BJ (cell line): Measurements from ENCODE around the gene ASPDH. TPM values are rescaled to one million over a fixed set of nuclear protein-coding genes. Genes with fewer than 3 reads are reported as not detected.

Source experiments
- CTCF ChIA-PET: fragments of 350-600 bp; formaldehyde crosslinking; extraction: SDS; loops from one replicate; lab custom pipeline; 2021; ENCODE audit warnings: antibody characterized with exemption, inconsistent platforms; lab: Yijun Ruan, JAX
- POLR2A ChIA-PET: fragments of 300-600 bp; sonication (Branson Sonifier 250); formaldehyde crosslinking; extraction: SDS; loops from one replicate; lab custom pipeline; 2021; ENCODE audit warnings: antibody characterized with exemption; lab: Charles Lee
- DNase-seq: peaks from one replicate; pipeline ENCODE4 v3.0.0-alpha.2; 2011; ENCODE audit warnings: low read depth
- H3K27me3 ChIP-seq: 2 replicates; pipeline ENCODE4 v1.6.0; 2011; ENCODE audit warnings: low read length; ENCODE audit not compliant: control insufficient read depth, insufficient read depth
- H3K36me3 ChIP-seq: 2 replicates; pipeline ENCODE4 v1.5.1; 2011; ENCODE audit warnings: low read length; ENCODE audit not compliant: control insufficient read depth, insufficient read depth
- H3K4me3 ChIP-seq: 2 replicates; pipeline ENCODE4 v1.5.1; 2011; ENCODE audit warnings: low read depth, mild to moderate bottlenecking, control low read depth, low read length
- polyA plus RNA-seq: library from polyadenylated mRNA; depleted of rRNA; stranded (reverse); fragments of >200 nt; gene quantifications from 2 replicates; pipeline ENCODE4 v1.2.3, GENCODE V29; 2011
- TF ChIP-seq, protein P1 (sequence below): IDR thresholded peaks from 2 replicates; pipeline ENCODE4 v1.5.1; 2011; ENCODE audit warnings: low read depth, mild to moderate bottlenecking, control low read depth, inconsistent platforms, low read length, moderate library complexity; ENCODE audit not compliant: insufficient read depth

ASPDH gene
- polyA plus RNA-seq, 1 experiment = not detected

DNA sequence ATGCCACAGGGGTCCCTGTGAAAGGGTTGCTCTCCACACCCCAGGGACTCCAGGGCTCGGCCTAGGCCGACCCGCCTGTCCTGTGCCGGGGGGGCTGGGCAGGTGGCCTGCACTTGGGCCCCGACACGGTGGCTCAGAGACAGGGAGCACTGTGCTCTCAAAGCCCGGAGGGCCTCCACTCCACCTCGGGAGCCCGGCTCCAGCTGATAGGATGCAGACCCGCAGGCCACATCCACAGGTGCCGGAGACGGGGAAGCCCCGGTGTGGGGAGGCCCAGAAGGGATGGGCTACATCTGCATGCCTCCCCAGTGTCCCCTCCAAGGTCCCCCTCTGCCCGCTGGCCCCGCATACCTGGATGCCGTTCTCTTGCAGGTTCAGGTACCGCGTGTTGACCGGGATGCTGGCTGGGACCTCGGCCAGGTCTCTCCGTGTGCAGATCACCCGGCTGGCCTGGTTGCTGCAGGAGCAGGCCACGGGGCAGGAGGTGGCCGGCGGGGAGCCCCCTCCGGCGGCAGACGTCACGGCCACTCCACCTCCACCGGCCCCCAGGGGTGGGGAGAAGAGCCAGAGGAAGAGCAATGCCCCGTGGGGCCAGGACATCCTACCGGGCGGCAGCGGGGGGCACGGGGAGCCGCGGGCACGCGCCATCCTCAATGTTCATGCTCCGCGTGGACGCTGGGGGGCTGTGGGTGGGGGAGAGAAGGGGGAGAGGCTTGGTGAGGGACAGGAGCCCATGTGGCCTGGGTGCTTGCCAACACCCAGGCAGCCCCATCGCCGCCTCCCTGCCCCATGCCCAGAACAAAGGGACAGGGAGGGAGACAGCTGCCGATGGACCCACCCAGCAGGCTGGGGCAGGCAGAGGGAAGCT lies 34.7 kb upstream of the ASPDH start:
- Histone ChIP-seq H3K4me3 (no peak overlapping the region), H3K27me3 (no peaks in the 10 kb centered on the region), H3K36me3 (no peaks in the 10 kb centered on the region)
- ChIA-PET POLR2A (no interaction called here), CTCF (interaction anchor here (1.2 to 1.5 kb wide), 2 partner anchors 8 to 11 kb away, joined by 4 to 6 read pairs; no protein-coding TSS in a partner anchor)
- TF ChIP-seq, protein P1, sequence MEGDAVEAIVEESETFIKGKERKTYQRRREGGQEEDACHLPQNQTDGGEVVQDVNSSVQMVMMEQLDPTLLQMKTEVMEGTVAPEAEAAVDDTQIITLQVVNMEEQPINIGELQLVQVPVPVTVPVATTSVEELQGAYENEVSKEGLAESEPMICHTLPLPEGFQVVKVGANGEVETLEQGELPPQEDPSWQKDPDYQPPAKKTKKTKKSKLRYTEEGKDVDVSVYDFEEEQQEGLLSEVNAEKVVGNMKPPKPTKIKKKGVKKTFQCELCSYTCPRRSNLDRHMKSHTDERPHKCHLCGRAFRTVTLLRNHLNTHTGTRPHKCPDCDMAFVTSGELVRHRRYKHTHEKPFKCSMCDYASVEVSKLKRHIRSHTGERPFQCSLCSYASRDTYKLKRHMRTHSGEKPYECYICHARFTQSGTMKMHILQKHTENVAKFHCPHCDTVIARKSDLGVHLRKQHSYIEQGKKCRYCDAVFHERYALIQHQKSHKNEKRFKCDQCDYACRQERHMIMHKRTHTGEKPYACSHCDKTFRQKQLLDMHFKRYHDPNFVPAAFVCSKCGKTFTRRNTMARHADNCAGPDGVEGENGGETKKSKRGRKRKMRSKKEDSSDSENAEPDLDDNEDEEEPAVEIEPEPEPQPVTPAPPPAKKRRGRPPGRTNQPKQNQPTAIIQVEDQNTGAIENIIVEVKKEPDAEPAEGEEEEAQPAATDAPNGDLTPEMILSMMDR = no peak
- no peak for DNase-seq

DNA sequence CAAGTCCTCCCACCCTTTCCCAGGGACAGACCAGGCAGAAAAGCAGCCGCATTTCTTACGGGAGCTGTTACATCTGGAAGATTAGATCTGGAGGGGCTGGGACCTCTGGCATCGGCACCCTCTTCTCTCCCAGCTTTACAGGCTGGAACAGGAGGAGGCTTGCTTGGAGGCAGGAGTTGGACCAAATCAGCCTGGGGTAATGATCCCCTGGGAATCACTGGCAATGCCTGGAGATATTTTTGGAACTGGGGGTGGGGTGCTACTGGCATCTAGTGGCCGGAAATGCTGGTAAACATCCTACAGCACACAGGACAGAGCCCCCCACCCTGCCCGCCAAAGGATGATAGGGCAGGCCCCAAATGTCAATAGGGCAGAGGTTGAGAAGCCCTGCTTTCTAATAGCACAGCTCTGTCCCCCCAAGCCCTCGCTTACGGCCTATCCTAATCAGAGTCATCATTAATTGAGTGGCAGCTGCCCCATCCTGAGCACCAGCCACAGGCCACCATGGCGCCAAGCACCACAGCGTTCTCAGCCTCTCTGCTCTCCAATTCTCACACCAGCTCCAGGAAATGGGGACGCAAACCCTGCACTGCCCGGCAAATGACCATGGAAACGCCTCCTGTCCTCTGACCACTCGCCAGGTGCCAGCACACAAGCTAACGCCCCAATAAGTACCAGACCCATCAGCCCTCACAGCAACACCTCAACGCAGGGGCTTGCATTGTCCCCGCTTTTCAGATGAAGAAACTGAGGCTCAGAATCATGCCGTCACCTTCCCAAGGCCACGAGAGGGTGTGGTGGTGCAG lies 33.9 kb upstream of the ASPDH start:
- TF ChIP-seq, protein P1 = no peak
- Histone ChIP-seq H3K36me3 (no peaks in the 10 kb centered on the region), H3K4me3 (no peak overlapping the region), H3K27me3 (no peaks in the 10 kb centered on the region)
- ChIA-PET POLR2A (no interaction called here), CTCF (interaction anchor here (1.2 to 1.5 kb wide), 2 partner anchors 8 to 10 kb away, joined by 4 to 6 read pairs; no protein-coding TSS in a partner anchor)
- DNase-seq = no peak

DNA sequence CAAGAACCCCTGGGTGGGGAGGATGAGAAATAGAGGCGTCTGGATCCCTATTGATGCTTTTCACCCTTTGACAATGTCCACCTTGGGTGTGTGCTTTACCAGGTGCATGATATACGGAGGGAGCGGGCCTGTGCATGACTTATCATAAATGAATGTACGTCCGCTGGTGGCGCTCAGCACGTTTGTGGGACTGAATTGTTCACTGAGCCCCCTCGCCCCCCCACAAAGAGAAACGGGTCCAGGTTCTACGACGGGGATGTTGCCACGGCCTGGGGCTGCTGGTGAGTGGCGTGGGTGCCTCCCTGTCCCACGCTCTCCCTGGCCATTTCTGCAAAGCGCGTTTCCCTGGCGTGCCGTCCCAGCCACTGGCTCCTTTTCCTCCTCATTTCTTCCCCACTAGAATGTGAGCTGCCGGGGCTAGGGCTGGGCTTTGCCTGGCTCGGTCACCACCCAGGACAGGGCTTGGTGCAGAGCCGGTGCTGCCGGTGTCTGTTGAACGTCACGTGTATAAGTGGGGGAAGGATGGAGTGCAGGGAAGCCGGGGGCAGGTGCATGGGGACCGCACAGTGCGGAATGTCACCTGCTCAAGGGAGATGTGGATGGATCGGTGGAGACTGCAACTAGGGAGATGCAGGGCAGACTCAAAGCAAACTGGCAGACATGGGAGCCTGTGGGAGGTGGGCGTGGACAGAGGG lies 33.0 kb upstream of the ASPDH start:
- no peak for DNase-seq
- no peaks in the 10 kb centered on the region for H3K36me3 ChIP-seq
- H3K27me3 ChIP-seq = no peaks in the 10 kb centered on the region
- H3K4me3 ChIP-seq = no peak overlapping the region
- ChIA-PET POLR2A (no interaction called here), CTCF (interaction anchor here (1.5 kb wide), 1 partner anchor 9 kb away, joined by 6 read pairs; no protein-coding TSS in a partner anchor)
- TF ChIP-seq, protein P1 = no peak

DNA sequence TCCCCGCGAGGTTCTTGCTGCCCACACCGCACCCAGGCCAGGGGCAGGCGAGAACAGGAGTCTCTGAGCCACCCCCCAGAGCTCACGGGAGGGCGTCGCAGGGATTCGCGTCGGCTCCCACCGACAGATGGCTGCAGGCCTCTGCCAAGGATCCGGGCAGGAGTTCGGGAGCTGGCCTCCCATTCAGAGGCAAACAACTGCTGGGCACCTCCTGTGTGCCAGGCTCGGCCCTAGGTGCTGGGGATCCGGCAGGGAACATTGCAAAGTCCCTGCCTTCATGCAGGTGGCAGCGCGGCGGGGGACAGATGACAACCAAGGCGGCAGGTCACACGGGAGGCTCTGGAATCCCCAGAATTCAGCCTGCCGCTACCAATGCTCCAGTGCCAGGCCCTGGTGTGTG lies 29.2 kb upstream of the ASPDH start:
- H3K27me3 ChIP-seq = no peaks in the 10 kb centered on the region
- CTCF ChIA-PET = interaction anchor here (1.4 to 1.5 kb wide), 2 partner anchors 14 to 241 kb away, joined by 3 to 4 read pairs; no protein-coding TSS in a partner anchor
- H3K4me3 ChIP-seq = no peak overlapping the region
- POLR2A ChIA-PET = no interaction called here
- no peaks in the 10 kb centered on the region for H3K36me3 ChIP-seq
- TF ChIP-seq, protein P1 = no peak
- no peak for DNase-seq
